GM19239 (cell line): ENCODE measurements around the gene ANKRD13D.

ENCODE experiments used
- DNase-seq: peaks from one replicate; pipeline ENCODE4 v3.0.0; 2011; ENCODE audit warnings: low spot score; ENCODE audit not compliant: insufficient read length
- FAIRE-seq: peaks from 2 replicates; lab custom pipeline; 2011; peaks lifted over from hg19 to GRCh38; lab: Jason Lieb, UNC

ANKRD13D gene

DNA sequence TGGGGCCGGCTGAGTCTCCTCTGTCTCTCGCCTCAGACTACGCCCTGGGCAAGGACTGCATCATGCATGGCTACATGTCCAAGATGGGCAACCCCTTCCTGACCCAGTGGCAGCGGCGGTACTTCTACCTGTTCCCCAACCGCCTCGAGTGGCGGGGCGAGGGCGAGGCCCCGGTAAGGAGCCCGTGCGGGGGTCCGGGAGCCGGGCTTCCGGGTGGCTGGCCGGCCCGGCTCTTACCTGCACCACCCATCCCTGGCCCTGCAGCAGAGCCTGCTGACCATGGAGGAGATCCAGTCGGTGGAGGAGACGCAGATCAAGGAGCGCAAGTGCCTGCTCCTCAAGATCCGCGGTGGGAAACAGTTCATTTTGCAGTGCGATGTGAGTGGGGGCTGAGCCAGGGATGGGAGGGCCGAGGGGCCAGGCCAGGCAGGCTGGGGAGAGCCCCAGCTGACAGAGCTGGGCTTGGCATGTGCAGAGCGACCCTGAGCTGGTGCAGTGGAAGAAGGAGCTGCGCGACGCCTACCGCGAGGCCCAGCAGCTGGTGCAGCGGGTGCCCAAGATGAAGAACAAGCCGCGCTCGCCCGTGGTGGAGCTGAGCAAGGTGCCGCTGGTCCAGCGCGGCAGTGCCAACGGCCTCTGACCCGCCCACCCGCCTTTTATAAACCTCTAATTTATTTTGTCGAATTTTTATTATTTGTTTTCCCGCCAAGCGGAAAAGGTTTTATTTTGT, 4.1 kb upstream of the ANKRD13D start:
- DNase-seq (no peak), FAIRE-seq (no peak)

DNA sequence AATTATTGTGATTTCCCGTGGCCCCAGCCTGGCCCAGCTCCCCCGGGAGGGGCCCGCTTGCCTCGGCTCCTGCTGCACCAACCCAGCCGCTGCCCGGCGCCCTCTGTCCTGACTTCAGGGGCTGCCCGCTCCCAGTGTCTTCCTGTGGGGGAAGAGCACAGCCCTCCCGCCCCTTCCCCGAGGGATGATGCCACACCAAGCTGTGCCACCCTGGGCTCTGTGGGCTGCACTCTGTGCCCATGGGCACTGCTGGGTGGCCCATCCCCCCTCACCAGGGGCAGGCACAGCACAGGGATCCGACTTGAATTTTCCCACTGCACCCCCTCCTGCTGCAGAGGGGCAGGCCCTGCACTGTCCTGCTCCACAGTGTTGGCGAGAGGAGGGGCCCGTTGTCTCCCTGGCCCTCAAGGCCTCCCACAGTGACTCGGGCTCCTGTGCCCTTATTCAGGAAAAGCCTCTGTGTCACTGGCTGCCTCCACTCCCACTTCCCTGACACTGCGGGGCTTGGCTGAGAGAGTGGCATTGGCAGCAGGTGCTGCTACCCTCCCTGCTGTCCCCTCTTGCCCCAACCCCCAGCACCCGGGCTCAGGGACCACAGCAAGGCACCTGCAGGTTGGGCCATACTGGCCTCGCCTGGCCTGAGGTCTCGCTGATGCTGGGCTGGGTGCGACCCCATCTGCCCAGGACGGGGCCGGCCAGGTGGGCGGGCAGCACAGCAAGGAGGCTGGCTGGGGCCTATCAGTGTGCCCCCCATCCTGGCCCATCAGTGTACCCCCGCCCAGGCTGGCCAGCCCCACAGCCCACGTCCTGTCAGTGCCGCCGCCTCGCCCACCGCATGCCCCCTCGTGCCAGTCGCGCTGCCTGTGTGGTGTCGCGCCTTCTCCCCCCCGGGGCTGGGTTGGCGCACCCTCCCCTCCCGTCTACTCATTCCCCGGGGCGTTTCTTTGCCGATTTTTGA, 3.3 kb upstream of the ANKRD13D start:
- DNase-seq (no peak), FAIRE-seq (no peak)

DNA sequence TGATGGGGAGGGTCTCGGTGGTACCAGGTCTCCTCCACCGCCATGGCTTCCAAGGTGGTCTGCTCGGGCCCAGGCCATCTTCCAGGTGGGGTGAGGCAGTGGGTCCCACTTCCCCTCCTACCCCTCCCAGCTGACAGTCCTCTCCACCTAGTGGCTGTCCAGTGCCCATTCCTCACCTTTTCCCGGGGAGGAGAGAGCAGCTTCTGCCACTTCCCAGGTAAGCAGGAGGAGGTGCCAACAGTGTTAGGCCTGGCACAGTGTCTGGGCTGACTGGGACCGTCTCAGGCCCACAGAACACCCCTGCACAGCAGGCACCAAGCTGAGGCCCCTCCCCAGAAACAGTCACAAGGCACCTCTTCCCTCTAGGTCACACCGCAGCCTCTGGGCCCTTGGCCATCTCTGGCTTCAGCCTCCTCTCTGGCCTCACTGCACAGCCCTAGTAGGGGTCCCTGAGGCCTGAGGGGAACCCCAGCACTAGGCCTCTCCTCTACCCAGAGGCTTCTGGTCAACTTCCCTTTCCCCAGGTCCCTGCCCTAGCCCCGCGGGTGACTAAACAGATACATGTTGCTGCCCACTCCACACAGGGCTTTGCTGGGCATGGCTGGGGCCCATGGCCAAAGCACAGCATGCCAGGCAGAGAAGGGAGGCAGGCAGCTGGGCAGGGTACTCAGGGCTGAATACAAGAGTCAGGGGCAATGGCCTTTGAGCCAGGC, 2.3 kb upstream of the ANKRD13D start:
- no peak for FAIRE-seq

DNA sequence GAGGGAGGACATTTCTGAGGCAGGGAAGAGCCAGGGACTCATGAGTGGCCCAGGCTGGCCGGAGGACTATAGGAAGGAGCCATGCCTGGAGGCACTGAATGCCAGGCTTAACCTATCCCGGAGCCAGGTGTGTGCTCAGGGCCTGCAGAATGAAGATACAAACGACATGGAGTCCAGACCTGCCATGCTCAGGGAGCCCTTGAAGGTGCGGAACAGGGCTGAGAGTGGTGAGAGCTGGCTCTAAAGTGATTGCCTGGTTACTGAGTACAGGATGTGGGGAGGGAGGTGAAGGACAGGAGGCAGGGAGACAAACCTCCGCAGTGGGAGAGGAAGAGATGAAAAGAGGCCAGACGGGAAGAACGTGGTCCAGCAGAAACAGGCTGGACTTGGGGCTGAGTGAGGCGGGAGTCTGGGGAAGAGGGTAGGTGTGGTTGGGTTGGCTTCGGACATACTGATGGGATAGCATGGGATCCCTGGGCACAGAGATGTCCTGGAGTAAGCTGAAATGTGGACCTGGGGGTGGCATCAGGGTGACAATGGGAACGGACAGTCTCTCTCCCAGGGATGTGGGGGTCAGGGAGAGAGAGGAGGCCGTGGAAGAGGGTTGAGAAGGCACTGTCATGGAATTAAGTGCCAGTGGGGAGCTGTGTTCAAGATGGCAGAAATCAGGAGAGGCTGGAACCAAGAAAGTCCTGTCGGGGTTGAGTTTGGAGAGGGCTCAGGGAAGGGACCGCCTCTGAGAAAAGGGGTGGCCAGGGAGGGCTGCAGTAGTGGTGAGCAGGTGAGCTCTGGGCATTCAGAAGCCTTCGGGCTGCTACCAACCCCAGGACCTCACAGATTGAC, 1.5 kb upstream of the ANKRD13D start:
- DNase-seq (no peak), FAIRE-seq (no peak)

More for the DNA sequence above, 2.3 kb upstream of the ANKRD13D start:
- DNase-seq: no peak

DNA sequence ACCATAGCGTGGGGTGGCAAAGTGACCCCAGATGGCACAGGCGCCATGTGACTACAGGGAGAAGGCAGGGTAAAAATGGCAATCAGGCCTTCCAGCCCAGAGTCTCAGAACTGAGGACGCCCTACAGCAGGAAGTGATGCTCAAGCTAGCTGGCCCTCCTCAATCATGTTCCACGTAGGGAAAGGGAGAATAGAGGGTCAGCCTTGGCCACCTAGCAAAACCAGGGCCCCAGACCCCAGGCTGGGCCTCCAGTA, 978 bp upstream of the ANKRD13D start:
- no peak for DNase-seq
- no peak for FAIRE-seq

DNA sequence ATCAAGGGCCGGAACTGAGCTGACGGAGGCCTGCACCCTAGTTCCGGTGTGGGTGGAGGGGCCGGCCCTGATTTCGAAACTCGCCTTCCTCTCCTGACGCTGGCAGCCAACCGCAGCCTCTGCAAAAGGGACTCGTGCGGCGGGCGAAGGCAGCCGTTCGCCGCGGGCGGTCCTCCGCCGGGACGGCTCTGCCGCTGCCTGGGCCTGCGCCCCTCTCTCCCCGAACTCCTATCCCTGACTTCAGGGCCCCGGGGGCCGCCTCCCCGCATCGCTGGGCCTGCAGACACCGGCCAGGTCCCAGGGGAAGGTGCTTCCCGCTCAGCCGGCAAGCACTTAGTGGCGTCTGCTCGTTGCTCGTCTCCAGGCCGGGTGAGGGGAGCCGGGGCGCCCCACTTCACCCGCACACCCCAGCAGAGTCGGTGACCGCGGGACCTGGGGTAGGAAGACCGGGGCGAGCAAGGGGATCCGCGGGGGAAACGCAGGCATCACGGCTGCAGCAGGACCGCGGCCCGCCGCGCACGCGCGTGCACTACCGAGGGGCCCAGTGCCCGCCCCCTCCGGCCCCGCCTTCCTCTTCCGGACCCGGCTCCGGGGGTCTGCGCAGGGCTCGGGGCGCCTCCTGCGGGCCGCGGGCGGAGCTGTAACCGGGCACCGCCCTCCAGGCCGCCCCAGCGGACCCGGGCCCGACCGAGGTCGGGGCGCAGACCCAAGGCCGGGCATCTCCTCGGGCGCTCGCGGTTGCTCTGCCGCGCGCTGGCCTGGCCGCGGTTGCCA, 464 bp upstream of the ANKRD13D start:
- FAIRE-seq: peak; percentile 99
- DNase-seq: peak; percentile 96

DNA sequence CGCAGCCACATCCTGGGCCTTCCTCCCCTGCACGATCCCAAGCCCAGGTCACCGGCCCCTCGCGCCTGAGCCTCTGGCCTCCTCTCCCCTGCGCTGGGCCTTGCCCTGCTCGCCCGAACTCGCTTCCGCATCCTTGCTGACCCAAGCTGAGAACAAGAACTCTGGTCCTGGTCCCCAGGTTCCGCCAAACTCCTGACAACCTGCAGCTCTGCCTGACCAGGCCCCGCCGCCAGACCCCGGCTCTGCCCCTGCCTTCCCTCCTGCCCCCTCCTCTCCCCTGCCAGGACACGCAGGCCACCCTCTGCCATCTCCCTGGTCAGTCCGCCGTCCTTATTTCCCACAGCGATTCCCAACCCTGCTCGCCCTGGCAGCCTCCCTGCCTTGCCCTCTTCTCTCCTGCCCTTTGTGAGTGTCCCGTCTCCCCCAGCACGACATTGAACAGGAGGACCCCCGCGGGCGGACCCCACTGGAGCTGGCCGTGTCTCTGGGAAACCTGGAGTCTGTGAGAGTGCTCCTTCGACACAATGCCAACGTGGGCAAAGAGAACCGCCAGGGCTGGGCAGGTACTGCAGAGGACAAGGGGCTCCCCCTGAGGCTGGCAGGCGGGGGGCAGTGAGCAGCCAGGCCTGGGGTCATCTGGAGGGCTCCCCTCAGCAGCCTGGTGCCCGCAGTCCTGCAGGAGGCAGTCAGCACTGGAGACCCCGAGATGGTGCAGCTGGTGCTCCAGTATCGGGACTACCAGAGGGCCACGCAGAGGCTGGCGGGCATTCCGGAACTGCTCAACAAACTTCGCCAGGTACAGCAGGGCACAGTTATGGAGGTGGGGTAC, 762 bp downstream of the ANKRD13D start:
- FAIRE-seq (no peak), DNase-seq (no peak)

DNA sequence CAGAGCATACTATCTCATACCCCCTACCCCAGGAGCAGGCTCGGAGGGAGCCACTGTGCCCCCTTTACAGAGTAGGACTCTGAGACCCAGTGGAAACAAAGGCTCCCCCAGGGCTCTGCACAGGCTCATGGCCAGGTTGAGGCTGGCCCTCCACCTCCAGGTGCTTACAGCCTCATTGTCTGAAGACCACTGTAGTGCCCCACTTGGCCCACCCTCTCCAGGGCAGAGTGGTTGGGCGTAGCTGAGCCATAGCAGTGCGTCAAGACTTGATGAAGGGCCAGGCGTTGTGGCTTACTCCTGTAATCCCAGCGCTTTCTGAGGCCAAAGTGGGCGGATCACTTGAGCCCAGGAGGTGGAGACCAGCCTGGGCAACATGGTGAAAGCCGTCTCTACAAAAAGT, 1.7 kb downstream of the ANKRD13D start:
- DNase-seq: no peak

DNA sequence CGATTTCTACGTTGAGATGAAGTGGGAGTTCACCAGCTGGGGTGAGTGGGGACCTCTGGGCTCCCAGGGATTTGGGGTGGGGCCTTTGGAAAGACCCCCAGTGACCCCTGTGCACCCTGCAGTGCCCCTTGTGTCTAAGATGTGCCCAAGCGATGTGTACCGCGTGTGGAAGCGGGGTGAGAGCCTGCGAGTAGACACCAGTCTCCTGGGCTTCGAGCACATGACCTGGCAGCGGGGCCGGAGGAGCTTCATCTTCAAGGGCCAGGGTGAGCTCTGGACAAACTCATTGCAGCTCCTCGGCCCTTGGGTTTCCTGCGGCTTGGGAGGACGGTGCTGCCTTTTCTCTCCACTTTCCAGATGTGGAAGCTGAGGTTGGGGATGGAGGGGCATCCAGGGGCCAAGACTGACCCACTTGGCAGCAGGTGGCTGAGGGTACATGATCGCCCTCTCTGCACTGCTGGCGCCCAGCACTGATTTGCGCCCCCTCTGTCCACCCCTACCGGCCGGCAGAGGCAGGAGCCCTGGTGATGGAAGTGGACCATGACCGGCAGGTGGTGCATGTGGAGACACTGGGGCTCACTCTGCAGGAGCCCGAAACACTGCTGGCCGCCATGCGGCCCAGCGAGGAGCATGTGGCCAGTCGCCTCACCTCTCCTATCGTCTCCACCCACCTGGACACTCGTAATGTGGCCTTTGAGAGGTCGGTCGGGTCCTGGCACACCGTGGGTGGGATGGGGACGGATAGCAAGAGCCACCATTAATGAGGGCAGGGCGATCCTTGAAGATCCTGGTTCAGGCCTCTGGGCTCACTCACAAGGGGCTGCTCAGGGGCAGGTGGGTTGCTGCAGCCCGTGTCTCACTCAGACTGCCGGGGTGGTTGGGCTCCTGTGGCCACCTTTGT, 2.6 kb downstream of the ANKRD13D start:
- DNase-seq: no peak
- FAIRE-seq: no peak

More for the DNA sequence above, 1.7 kb downstream of the ANKRD13D start:
- no peak for FAIRE-seq

DNA sequence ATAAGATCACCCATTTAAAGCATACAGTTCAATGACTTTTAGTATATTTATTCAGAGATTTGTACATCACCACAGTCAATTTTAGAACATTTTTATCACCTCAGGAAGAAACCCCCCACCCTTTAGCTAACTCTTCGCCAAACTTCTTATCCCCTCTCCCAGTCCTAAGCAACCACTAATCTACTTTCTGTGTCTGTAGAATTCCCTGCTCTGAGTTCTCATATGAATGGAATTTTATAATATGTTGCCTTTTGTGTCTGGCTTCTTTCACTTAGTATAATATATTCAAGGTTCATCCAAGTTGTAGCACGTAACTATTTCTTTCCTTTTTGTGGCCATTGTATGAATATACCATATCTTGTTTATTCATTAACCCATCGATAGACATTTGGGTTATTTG, 3.6 kb downstream of the ANKRD13D start:
- no peak for FAIRE-seq
- DNase-seq: no peak

DNA sequence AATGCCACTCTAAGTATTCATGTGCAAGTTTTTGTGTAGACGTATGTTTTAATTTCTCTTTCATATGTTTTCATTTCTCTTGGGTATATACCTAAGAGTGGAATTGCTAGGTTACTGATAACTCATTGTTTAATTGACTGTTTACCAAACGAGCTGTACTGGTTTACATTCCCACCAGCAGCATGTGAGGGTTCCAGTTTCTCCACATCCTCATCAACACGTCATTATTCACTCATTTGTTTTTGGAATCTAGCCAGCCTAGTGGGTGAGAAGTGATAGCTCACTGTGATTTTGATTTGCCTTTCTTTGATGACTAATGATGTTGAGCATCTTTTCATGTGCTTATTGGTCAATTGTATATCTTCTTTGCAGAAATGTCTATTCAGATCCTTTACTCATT, 4.0 kb downstream of the ANKRD13D start:
- DNase-seq (no peak), FAIRE-seq (no peak)

DNA sequence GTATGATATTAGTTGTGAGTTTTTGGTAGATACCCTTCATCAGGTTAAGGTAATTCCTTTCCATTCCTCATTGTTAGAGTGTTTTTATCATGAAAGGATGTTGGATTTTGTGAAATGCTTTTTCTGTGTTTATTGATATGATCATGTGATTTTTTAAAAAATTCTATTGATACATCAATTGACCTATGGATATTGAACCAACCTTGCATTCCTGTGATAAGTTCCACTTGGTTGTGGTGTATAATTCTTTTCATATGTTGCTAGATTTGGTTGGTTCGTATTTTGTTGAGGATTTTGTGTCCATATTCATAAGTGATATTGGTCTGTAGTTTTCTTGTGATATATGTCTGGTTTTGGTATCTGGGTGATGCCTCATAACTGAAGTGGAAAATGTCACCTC, 6.7 kb downstream of the ANKRD13D start:
- DNase-seq (no peak), FAIRE-seq (no peak)

DNA sequence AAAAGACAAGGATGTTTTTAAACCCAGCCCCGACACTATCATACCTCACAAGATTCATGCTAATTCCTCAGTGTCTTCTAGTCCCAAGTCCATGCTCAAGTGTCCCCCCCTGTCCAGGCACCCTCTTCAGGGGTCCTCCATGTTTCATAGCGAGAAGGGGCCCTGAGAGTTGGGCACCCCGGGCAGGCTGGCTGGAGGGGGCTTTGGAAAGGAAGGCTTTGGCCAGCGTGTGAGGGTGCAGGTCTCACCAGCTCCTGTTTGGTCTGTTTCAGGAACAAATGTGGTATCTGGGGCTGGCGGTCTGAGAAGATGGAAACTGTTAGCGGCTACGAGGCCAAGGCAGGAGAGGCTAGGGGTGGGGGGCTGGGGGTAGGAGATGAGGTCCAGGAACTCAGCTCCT, 9.7 kb downstream of the ANKRD13D start:
- FAIRE-seq (no peak), DNase-seq (no peak)

DNA sequence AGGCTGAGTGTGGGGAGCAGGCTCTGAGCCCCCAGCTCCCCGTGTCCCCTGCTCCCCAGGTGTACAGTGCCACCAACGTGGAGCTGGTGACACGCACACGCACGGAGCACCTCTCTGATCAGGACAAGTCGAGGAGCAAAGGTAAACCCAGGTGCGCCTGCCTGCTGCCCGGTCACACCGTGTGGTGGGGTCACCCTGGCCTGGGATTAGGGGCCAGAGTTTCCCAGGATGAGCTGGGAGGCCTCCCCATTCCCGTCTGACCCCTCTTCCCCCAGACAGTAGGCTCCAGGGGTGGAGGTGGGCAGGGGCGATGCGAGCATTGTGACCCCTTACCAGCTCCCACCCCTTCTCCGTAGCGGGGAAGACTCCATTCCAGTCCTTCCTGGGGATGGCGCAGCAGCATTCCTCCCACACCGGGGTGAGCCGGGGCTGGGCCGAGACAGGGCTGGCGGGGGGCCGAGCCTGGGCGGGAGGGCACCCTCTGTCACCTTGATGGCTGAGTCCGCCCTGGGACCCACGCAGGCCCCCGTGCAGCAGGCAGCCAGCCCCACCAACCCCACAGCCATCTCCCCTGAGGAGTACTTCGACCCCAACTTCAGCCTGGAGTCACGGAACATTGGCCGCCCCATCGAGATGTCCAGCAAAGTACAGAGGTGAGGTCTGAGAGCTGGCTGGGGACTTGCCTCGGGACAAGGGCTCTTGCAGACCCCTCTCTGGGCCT, 10.5 kb downstream of the ANKRD13D start:
- DNase-seq: no peak

DNA sequence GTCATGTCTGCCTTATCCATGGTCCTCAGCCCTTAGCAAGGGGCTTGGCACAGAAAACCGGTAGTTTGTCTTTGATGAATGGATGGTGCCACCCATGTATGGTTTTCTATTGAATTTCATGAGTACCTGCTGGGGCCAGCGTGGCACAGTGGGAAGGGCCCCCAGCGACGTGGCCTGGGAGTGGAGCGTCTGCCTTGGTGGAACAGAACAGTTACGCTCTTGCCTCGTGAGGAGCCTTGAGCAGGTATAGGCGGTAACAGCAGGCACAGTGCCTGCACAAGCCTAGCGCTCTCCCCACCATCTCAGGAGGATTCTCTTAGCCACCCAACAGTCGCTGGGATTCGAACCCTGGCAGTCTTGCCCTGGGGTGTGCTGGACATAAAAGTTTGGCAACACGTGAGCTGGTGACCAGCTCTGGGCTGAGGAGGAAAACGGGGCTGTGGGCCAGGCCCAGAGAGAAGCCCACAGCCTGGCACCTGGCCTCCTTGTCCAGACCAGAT, 11.2 kb downstream of the ANKRD13D start:
- no peak for DNase-seq
- no peak for FAIRE-seq

More for the DNA sequence above, 10.5 kb downstream of the ANKRD13D start:
- FAIRE-seq: no peak

DNA sequence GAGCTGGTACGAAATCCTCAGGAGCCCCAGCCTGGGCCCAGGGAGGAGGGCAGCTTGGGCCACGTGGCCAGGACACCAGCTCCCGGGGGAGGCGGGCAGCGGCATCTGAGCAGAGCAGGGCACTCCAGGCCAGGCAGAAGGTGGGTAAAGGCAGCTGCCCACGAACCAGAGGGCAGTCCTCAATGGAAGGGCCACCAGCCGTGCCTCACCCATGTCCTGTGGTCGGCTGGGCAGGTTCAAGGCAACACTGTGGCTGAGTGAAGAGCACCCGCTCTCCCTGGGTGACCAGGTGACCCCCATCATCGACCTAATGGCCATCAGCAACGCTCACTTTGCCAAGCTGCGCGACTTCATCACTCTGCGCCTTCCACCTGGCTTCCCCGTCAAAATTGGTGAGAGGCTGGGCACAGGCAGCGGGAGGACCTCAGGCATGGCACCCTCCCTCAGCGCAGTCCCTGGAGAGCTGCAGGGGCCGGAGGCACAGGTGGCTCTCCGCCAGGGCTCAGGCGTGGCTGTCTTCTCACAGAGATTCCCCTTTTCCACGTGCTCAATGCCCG, 11.7 kb downstream of the ANKRD13D start:
- FAIRE-seq (no peak), DNase-seq (no peak)
